IgD-negative memory B cell (primary cell): ENCODE results near the gene PER1. TPM values are rescaled to one million over a fixed set of nuclear protein-coding genes. Genes with fewer than 3 reads are reported as not detected.

ENCODE experiments used
- H3K27ac Mint-ChIP-seq, 3 donors: one replicate each; pipeline ENCODE4 v1.8.0; 2020 to 2022; ENCODE audit warnings: mild to moderate bottlenecking in 3 of 3, mixed read lengths in 3 of 3, moderate library complexity in 1 of 3
- H3K27me3 Mint-ChIP-seq: one replicate; pipeline ENCODE4 v1.8.0; 2021; ENCODE audit warnings: mixed read lengths
- H3K36me3 Mint-ChIP-seq: one replicate; pipeline ENCODE4 v1.8.0; 2020; ENCODE audit warnings: mild to moderate bottlenecking, mixed read lengths
- H3K4me1 Mint-ChIP-seq, 3 donors: one replicate each; pipeline ENCODE4 v1.8.0; 2020 to 2022; ENCODE audit warnings: mixed read lengths in 3 of 3, mild to moderate bottlenecking in 1 of 3
- H3K4me3 Mint-ChIP-seq, 4 donors: one replicate each; pipeline ENCODE4 v1.8.0; 2020 to 2022; ENCODE audit warnings: mild to moderate bottlenecking in 4 of 4, mixed read lengths in 4 of 4, moderate library complexity in 3 of 4
- H3K9me3 Mint-ChIP-seq, 3 donors: one replicate each; pipeline ENCODE4 v1.8.0; 2020 to 2021; ENCODE audit warnings: mixed read lengths in 3 of 3, mild to moderate bottlenecking in 1 of 3
- polyA plus RNA-seq: library from polyadenylated mRNA; unstranded; fragments of 300-500 nt; fragmentation: Illumina TruSeq; gene quantifications from one replicate; pipeline ENCODE4 v1.2.3, GENCODE V29; 2021

The PER1 gene
- 12.6 TPM for polyA plus RNA-seq

GRCh38 chr17:8152112-8152775 lies at the start of gene PER1:
TSS of gene PER1 (minus strand) at chr17:8152404. CDS start at chr17:8150706, 1,698 bp downstream.
- Mint-ChIP-seq H3K27ac (peak within 1 kb of the TSS in 2 of 3 donors; percentile 93 to 100), H3K27me3 (peaks cover 5% of the 10 kb centered on the region), H3K4me1 (peaks cover 18 to 28% (median 28%) of the 10 kb centered on the region in 3 donors), H3K36me3 (peaks cover 5% of the 10 kb centered on the region), H3K9me3 (no peaks in the 10 kb centered on the region), H3K4me3 (peak within 1 kb of the TSS in 3 of 4 donors; percentile 90 to 95 (median 95))

- peaks cover 13 to 17% (median 16%) of the 10 kb centered on the region in 3 donors for H3K4me1 Mint-ChIP-seq
- no peaks in the 10 kb centered on the region for H3K36me3 Mint-ChIP-seq
- H3K9me3 Mint-ChIP-seq = no peaks in the 10 kb centered on the region
- H3K4me3 Mint-ChIP-seq = no peak overlapping the region
- no peak overlapping the region for H3K27ac Mint-ChIP-seq
- H3K27me3 Mint-ChIP-seq = no peaks in the 10 kb centered on the region
Observed at GRCh38 chr17:8192070-8192815, 40.0 kb upstream of the PER1 start.

- H3K27me3 Mint-ChIP-seq = no peaks in the 10 kb centered on the region
- H3K36me3 Mint-ChIP-seq = no peaks in the 10 kb centered on the region
- H3K4me1 Mint-ChIP-seq = peaks cover 5 to 9% (median 9%) of the 10 kb centered on the region in 3 donors
- peak overlapping the region in 1 of 4 donors; percentile 2 for H3K4me3 Mint-ChIP-seq
- H3K9me3 Mint-ChIP-seq = no peaks in the 10 kb centered on the region
- peak overlapping the region; percentile 85 to 95 (median 92) for H3K27ac Mint-ChIP-seq
Observed at GRCh38 chr17:8190506-8190905, 38.3 kb upstream of the PER1 start.

GRCh38 chr17:8189711-8190477 lies 37.7 kb upstream of the PER1 start, which contains the start of gene BORCS6:
TSS of gene BORCS6 (minus strand) at chr17:8190180. CDS start at chr17:8190140, 40 bp downstream.
- H3K4me3 Mint-ChIP-seq = peak within 1 kb of the TSS in 1 of 4 donors; percentile 2
- no peaks in the 10 kb centered on the region for H3K9me3 Mint-ChIP-seq
- H3K27ac Mint-ChIP-seq = peak within 1 kb of the TSS; percentile 85 to 95 (median 92)
- H3K4me1 Mint-ChIP-seq = peaks cover 5 to 10% (median 9%) of the 10 kb centered on the region in 3 donors
- no peaks in the 10 kb centered on the region for H3K36me3 Mint-ChIP-seq
- no peaks in the 10 kb centered on the region for H3K27me3 Mint-ChIP-seq

- Mint-ChIP-seq H3K9me3 (no peaks in the 10 kb centered on the region), H3K4me1 (peaks cover 5 to 13% (median 9%) of the 10 kb centered on the region in 3 donors), H3K36me3 (no peaks in the 10 kb centered on the region), H3K4me3 (no peak overlapping the region), H3K27me3 (no peaks in the 10 kb centered on the region), H3K27ac (peak overlapping the region in 1 of 3 donors; percentile 95)
Observed at GRCh38 chr17:8189041-8189710, 37.0 kb upstream of the PER1 start.

- H3K4me3 Mint-ChIP-seq = no peak overlapping the region
- H3K9me3 Mint-ChIP-seq = no peaks in the 10 kb centered on the region
- no peak overlapping the region for H3K27ac Mint-ChIP-seq
- H3K36me3 Mint-ChIP-seq = no peaks in the 10 kb centered on the region
- peaks cover 5 to 13% (median 11%) of the 10 kb centered on the region in 3 donors for H3K4me1 Mint-ChIP-seq
- no peaks in the 10 kb centered on the region for H3K27me3 Mint-ChIP-seq
Observed at GRCh38 chr17:8188263-8188839, 36.1 kb upstream of the PER1 start.

GRCh38 chr17:8187517-8188262 lies 35.5 kb upstream of the PER1 start:
- H3K4me1 Mint-ChIP-seq = peaks cover 5 to 13% (median 11%) of the 10 kb centered on the region in 3 donors

GRCh38 chr17:8186787-8187516 lies 34.7 kb upstream of the PER1 start:
- no peaks in the 10 kb centered on the region for H3K36me3 Mint-ChIP-seq
- no peak overlapping the region for H3K27ac Mint-ChIP-seq
- H3K4me1 Mint-ChIP-seq = peaks cover 7 to 13% (median 12%) of the 10 kb centered on the region in 3 donors
- H3K27me3 Mint-ChIP-seq = no peaks in the 10 kb centered on the region
- no peaks in the 10 kb centered on the region for H3K9me3 Mint-ChIP-seq
- H3K4me3 Mint-ChIP-seq = no peak overlapping the region

More at GRCh38 chr17:8187517-8188262, 35.5 kb upstream of the PER1 start:
- H3K36me3 Mint-ChIP-seq = no peaks in the 10 kb centered on the region
- no peak overlapping the region for H3K4me3 Mint-ChIP-seq
- H3K27ac Mint-ChIP-seq = no peak overlapping the region
- no peaks in the 10 kb centered on the region for H3K9me3 Mint-ChIP-seq
- no peaks in the 10 kb centered on the region for H3K27me3 Mint-ChIP-seq

- Mint-ChIP-seq H3K9me3 (no peaks in the 10 kb centered on the region), H3K4me3 (no peak overlapping the region), H3K27me3 (no peaks in the 10 kb centered on the region), H3K4me1 (peaks cover 11 to 15% (median 11%) of the 10 kb centered on the region in 3 donors), H3K27ac (no peak overlapping the region), H3K36me3 (no peaks in the 10 kb centered on the region)
Observed at GRCh38 chr17:8186446-8186786, 34.2 kb upstream of the PER1 start.

- Mint-ChIP-seq H3K4me1 (peaks cover 8 to 15% (median 11%) of the 10 kb centered on the region in 3 donors), H3K27me3 (no peaks in the 10 kb centered on the region), H3K27ac (no peak overlapping the region), H3K4me3 (no peak overlapping the region), H3K36me3 (no peaks in the 10 kb centered on the region), H3K9me3 (no peaks in the 10 kb centered on the region)
Observed at GRCh38 chr17:8185582-8186445, 33.6 kb upstream of the PER1 start.

- no peaks in the 10 kb centered on the region for H3K27me3 Mint-ChIP-seq
- peak overlapping the region; percentile 73 to 96 (median 95) for H3K27ac Mint-ChIP-seq
- peaks cover 29 to 35% (median 34%) of the 10 kb centered on the region in 3 donors for H3K4me1 Mint-ChIP-seq
- H3K36me3 Mint-ChIP-seq = no peaks in the 10 kb centered on the region
- no peaks in the 10 kb centered on the region for H3K9me3 Mint-ChIP-seq
- H3K4me3 Mint-ChIP-seq = peak overlapping the region; percentile 87 to 99 (median 94)
Observed at GRCh38 chr17:8176998-8177731, 25.0 kb upstream of the PER1 start.
